Activated effector memory CD4-positive, alpha-beta T cell treated with anti-CD3 and anti-CD28 coated beads, Interleukin-2, amount 50 U/mL, for 16 hours (primary cell): ENCODE measurements around the gene MYO15A.
A peak's percentile ranks its signal among the peaks of the same experiment; 100 is the strongest.

ENCODE experiments used
- DNase-seq: peaks from one replicate; pipeline ENCODE4 v3.0.0-alpha.2; 2020

MYO15A gene

DNA sequence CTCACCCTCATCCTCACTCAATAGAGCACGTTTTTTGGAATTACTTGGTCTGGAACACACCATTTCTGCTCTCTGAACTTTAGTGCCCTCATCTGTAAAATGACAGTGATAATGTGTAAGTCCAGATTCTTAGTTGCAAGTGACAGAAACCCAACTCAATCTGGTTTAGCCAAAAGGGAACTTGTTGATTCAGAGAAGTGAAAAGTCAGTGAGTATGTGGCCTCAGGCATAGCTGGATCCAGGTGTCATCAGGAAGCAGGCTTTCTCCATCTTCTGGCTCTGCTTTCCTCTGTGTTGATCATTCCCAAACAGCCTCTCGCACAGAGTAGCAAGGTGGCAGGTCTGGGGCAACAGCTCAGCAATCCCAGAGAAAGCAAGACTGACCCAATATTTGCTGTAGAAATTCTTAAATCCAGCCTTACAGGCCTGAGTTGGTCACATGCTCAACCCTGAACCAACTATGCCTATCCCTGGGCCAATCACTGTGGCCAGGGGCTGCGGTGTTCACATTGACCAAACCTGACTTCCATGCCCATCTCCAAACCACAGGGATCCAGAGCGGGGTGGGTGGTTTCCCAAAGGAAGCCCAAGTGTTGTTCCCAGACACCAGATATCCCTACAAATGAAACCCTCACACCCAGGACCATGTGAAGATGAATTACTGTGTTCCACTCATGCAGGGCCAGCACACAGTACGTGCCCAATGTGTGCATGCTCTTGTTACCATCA, 51.7 kb downstream of the MYO15A start:
- no peak for DNase-seq

DNA sequence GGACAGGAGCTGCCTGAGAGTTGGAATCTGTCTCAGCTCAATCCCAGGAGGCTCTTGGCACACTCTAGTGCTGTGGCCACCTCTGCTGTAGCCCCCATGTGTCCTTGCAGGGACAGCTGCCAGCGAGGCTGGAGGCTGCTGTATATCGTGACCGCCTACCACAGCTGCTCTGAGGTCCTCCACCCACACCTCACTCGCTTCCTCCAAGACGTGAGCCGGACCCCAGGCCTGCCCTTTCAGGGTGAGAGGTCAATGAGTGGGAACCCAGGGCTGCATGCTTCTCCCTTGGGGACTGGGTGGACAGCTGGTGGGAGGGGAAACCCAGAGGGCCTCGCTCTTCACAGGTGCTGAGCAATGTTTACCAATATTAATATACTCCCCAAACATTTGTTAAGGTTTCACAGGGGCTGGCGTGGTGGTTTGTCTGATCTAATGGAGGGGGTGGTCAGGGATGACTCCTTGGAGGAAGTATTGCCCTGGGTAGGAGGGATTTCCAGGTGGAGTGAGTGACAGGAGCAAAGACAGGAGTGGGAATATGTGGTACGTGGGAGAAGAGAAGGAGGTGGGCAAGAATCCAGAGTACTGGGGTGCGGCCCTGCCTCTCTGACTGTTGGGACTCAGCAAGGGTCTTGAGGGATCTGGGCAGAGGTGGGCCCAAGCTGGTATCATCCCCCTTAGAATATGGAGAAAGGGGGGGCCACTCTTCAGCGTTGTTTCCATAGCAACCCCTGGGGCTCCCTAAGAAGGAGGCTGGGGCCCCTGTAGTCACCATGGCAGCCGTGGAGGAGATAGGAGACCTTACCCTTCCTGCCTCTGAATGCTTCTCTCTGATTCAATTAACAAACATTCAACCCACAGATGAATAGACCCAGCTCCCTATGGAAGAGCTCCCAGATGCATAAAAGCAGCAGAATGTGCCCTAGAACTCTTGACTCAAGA, 52.9 kb downstream of the MYO15A start:
- no peak for DNase-seq

DNA sequence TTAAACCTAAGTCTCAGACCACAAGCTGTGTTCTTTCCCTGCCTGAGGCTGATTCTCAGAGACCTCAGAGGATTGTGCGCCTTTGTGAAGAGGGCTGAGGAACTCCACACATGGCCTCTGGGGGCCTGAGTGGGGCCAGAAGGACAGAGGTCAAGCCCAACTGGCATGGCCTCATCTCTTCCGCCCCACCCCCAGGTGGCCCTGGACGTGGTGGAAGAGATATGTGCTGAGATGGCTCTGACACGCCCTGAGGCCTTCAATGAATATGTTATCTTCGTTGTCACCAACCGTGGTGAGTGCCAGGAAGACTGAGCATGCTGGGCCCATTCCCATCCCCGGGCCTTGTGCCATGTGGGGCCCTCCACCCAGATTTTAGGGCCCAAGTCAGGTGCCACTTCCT, 55.0 kb downstream of the MYO15A start:
- DNase-seq = no peak

DNA sequence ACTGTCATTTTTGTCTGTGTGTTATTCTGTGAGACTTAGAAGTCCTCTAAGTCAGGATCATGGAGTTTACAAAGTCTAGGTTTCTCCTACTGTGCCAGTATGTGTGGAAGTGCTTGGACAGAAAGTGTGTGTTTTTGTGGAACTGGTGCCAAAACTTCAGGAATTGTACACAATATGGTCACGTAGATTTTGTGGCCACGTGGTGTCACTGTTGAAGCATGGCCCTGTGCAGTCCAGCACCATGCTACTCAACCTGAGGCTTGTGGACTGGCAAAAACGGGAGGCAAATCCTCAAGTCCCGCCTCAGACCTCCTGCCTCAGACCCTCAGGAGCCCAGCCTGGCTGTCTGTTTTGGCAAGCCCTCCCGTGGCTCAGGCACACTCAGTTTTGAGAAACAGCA, 58.3 kb downstream of the MYO15A start:
- no peak for DNase-seq

DNA sequence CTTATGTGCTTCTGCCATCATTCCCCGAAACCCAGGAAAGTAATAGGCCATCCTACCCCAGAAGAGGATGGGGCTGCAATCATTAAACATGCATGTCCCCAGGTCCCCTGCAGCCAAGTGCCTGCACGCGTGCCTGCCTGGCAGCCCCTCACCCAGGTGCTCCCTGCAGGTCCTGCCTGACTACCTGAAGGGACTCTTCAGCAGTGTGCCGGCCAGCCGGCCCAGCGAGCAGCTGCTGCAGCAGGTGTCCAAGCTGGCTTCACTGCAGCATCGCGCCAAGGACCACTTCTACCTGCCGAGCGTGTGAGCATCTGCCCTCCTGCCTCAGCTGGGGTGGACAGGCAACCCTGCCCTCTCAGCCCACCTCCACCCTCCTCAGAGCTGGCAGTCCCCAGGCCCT, 58.9 kb downstream of the MYO15A start:
- DNase-seq = no peak

DNA sequence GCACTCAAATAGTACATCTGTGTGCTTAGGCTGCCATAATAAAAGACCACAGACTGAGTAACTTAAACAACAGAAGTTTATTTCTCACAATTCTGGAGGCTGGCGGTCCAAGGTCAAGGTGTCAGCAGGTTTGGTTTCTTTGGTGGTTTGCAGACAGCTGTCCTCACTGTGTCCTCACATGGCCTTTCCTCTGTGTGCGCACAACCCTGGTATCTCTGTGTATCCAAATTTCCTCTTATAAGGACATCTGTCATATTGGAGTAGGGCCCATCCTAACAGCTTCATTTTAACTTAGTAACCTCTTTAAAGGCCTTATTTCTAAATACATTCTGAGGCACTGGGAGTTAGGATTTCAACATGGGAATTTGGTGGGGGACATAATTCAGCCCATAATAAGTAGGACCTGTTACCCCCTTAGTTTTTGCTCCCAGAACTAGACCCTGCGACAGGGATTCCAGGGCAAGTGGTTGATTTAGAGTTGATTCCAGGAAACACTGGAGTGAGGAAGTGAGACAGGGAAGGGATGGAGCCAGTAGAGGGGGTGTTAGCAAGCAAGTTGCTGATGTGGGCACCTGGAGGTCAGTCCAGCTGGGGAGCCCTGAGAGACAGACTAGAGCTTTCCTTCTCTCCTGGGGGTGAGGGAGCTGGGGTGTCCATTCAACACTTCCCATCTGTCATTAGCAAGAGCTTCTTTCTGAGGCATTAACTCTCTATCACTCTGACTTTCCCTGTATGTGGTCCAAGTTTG, 64.1 kb downstream of the MYO15A start:
- DNase-seq = no peak

DNA sequence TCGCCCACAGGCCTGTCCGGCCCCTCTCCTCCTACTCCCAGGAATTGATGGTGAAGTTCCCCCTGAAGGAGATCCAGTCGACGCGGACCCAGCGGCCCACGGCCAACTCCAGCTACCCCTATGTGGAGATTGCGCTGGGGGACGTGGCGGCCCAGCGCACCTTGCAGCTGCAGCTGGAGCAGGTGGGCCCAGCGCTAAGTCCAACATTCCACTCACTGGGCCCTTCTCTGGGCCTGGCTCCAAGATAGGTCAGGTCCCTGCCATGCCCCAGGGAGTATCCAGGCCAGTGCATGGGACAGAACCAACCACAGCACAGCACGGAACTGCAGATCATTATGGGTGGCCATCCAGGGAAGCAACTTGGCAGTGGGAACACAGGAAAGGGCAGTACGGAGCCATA, 65.2 kb downstream of the MYO15A start:
- DNase-seq = no peak

DNA sequence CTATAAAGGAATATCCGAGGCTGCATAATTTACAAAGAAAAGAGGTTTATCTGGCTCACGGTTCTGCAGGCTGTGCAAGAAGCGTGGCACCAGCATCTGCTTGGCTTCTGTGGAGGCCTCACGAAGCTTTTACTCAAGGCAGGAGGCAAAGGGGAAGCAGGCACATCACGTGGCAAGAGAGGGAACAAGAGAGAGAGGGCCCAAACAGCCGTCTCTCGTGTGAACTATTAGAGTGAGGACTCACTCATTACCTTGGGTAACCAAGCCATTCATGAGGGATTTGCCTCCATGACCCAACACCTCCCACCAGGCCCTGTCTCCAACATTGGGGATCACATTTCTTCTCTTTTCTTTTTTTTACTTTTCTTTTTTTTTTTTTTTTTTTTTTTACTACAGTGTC, 67.6 kb downstream of the MYO15A start:
- DNase-seq = no peak

DNA sequence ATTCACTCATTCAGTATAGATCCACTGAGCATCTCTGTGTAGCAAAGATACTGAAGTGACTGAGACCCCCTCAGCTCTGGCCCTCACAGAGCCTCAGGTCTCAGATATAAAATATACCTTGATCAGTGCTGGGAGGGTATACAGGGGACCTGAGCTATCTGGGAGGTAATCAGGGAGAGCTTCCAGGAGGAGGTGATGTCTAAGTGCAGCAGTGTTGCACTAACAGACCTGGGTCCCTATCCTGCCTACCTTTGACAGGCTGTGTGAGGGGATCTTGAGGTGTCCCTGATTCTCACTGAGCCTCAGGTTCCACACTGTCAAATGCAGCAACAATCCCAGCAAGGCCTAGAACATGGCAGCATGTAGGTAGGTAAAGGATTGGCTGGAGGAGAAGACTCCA, 68.6 kb downstream of the MYO15A start:
- no peak for DNase-seq

DNA sequence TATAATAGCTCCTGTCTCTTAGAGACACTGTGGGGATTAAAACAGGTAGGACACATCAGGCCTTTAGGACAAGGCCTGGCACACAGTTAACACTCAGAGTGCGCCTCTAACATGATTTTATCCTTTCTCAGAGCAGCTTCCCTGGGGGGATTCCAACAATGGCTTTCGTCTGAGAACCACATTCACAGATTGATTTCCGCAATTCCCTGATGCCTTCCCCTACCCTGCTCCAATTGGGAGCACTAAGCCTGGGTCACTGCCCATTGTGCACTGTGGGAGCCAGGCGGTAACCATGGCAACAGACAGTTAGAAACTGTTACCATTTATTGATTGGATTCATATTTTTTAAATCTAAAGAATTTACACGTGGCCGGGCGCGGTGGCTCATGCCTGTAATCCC, 69.2 kb downstream of the MYO15A start:
- DNase-seq = no peak

DNA sequence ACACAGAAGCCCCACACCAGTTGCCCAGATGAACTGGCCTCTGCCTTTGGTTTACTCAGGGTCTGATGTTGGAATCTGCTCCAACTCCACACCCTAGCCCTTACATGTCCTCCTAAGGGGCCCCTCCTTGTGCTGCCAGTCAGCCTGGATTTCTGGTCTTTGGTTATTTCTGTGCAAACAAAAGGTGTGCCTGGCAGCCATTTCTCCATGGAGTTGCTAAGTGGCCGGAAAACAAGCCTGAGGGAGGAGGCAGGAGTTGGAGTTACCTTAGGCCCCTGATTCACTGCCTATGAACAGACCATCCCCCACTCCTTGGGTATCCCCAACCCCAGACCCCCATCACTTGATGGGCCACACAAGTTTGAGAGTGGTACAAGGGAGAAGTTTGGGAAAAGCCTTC, 70.6 kb downstream of the MYO15A start:
- DNase-seq = no peak

DNA sequence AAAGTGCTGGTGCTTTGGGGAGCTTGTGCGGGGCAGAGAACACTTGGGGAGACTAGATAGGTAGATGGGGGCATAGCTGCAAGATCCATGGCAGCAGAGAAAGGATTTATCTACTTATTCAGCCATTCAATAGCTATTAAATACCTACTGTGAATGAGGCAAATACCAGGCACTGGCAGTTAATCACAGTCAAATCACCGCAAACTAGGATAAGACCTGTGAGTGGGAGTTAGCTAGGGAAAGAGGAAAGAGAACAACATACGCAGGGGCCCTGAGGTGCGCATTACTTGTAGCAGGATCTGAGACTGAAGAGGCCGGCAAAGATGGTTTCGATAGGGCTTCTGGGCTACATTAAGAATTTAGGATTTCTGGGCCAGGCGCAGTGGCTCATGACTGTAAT, 71.2 kb downstream of the MYO15A start:
- DNase-seq = no peak

DNA sequence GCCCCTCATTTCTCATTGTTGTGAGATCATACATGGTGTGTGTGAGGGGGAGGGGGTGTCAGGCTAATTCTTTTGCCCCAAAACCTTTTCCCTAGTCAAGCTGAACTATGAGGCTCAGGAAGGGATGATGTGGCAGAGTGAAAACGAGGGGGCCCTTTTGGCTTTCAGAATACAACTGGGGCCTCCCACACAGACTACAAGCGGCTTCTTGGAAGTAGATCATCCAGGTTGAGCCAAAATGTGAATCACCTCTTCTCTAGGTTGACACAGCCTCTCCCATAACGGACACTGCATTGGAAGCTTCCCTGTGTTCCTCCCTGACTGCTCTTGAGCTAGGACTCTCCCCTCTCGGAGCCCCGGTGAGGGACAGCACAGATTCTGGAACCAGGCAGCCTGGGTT, 72.8 kb downstream of the MYO15A start:
- peak; percentile 72 for DNase-seq

DNA sequence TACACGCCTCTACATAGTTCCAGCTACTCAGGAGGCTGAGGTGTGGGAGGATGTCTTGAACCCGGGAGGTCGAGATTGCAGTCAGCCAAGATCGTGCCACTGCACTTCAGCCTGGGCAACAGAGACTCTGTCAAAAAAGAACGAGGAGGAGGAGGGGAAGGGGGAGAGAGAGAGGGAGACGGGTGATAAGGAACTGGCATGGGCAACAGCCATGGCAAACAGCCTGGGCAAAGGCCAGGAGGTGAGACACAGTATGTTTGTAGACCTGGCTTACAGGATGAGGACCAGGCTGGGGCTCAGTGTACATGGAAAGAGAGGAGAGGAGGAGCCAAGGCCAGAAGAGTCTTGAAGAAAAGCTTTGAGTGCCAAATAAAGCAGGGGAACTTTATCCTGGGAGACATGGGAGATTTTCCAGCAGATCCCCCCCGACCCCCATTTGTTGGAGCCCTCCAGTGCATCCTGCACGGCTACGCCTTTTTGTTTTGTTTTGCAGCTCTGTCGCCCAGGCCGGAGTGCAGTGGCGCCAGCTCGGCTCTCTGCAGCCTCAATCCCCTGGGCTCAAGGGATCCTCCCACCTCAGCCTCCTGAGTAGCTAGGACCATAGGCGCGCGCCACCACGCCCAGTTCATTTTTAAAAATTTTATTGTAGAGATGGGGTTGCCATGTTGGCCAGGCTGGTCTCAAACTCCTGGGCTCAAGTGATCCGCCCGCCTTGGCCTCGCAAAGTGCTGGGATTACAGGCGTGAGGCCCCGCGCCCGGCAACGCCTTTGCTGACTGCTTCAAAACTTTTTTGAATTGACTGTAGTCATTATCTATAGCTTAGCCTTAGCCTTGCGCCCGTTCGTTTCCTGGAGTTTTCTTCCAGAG, 73.8 kb downstream of the MYO15A start:
- no peak for DNase-seq

DNA sequence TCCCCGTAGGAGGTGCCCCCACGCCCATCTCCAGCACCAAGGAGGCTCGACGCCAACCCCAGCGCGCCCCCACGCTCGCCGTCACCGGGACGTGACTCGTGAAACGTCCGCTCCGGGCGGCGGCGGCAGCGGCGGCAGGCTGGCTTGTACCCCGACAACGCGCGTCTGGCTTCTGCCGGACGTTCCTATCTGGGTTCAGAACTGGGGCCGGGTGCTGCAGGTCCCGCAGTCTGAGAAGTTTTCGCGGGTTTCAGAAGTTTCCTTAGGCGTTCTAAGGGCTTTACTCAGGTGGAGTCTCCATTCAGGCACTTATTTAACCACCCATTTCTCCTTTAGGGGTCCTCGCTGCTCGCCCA, 74.4 kb downstream of the MYO15A start:
- peak; percentile 93 for DNase-seq

DNA sequence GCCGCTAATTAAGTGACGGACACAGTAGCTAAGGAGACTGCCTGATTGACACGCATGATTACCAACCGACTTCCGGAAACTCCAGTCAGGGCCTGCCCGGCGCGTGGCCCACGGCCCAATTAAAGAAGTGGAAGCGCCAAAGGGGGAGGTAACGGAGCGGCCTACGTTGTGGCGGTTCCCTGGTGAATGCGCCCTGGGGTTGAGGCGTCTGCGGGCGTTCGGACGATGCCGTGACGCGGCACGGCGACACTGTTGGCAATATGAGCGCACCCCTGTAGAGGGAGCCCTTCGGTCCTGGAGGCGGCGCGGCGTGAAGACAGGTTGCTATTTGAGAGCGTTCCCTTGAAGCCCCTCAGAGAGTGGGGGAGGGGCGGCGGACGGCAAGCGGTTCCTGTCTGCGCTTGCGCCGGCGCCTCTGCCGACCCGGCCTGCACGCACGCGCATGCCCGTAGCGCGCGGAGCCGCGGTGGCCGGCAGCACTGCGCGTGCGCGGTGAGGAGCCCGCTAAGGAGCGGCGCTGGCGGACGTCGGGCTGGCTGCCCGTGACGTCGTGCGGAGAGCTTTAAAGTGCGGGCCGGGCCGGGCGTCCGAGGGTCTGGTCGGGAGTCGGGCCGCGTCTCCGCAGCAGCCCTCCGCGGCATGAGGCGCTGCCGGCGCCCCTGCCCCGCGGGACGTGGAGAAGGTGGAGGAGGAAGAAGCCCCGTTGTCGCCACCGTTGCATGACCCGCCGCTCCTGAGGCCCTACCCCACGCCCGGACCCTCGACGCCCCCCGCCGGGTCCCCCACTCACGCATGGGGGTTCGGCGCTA, 75.0 kb downstream of the MYO15A start, which contains the start of gene ALKBH5:
Gene ALKBH5 (plus strand): TSS at position 495 of the 809 bp plus-strand sequence. CDS start 416 bp downstream, outside the sequence.
- peak; percentile 98 for DNase-seq

DNA sequence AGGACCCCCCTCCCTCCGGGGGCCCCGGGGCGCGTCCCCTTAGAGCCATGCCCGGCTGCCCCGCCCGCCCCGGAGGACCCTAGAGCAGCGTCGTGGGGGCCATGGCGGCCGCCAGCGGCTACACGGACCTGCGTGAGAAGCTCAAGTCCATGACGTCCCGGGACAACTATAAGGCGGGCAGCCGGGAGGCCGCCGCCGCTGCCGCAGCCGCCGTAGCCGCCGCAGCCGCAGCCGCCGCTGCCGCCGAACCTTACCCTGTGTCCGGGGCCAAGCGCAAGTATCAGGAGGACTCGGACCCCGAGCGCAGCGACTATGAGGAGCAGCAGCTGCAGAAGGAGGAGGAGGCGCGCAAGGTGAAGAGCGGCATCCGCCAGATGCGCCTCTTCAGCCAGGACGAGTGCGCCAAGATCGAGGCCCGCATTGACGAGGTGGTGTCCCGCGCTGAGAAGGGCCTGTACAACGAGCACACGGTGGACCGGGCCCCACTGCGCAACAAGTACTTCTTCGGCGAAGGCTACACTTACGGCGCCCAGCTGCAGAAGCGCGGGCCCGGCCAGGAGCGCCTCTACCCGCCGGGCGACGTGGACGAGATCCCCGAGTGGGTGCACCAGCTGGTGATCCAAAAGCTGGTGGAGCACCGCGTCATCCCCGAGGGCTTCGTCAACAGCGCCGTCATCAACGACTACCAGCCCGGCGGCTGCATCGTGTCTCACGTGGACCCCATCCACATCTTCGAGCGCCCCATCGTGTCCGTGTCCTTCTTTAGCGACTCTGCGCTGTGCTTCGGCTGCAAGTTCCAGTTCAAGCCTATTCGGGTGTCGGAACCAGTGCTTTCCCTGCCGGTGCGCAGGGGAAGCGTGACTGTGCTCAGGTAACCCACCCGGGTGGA, 75.8 kb downstream of the MYO15A start:
- DNase-seq = peak; percentile 92

DNA sequence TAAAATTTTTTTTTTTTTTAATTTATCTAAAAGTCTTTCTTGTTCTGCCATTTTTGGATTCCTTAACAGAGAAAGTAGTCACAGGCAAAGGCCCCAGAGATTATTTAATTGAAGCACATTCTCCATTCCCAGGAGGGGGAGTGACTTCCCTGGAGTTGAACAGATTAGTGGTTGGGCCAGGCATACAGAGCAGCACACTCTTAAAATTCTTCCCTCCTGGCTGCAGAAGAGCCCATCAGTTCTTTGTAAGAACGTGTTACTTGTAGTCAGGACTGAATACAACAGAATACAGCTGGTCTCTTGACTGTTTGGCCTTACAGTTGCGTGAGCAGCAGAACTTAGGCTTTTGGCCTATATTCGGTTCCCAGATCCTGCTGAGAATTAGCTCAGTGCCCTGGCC, 76.8 kb downstream of the MYO15A start:
- DNase-seq = no peak

DNA sequence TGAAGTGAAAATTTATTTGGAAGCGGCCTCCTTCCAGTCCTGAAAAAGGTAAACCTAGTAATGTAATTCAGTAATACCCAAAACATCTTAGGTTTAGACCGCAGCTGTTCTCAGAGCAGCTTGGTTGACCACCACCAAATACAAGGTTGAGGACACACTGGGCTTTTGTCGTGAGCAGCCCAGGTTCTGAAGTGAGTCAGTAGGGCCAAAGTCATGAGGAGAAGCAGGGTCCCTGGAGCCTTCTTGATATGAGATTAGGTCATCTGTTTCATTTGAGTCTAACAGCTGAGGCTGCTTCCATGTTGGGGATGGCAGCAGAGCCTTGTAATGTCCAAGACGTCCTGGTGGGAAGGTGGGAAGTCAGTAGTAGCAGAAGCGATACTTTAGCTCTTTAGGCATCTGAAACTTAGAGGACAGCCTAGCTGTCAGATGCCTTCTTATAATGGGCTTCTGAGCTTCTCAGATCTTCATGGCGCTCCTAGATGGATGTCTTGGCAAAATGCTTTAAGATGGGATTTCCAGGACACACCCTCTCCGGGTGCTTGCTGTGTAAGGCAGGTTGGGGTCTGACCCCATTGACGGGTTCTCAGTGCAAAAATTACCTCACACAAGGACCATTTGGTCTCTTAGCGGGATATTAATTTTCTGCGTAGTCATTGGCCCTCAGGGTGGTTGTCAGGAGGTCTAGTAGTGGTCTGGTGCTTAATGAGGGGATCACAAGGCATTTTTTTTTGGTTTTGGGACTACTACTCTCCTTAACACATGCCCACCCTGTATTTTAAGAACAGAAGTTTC, 77.5 kb downstream of the MYO15A start:
- DNase-seq = no peak

DNA sequence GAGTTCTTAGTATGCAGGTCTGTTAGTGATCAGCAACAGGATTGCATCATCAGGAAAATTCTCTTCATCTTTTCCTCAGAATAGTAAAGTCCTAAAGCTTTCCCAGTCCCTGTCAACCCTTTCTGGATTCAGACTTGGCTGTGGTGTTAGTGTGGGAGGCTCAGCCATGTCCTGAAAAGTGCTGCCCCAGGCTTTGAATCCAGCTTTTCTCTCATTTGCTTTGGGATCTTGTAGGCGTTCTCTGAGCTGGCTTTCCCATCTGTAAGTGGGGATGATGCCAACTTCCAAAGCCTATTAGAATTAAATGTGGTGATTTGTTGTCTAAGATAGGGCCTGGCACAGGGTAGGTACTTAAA, 78.0 kb downstream of the MYO15A start:
- DNase-seq = no peak
